GM21619 (cell line): Measurements from ENCODE around the gene ENO1.
"Not testable (repeated sequence)": the region's sequence is repeated elsewhere in the genome, so short reads cannot be mapped to it uniquely, and the experiment has no call there.

Source experiments
- ATAC-seq: cut with Tn5 transposase; IDR thresholded peaks from one replicate; pipeline ENCODE4 v1.9.1; 2021; ENCODE audit not compliant: unreplicated experiment

The ENO1 gene

DNA sequence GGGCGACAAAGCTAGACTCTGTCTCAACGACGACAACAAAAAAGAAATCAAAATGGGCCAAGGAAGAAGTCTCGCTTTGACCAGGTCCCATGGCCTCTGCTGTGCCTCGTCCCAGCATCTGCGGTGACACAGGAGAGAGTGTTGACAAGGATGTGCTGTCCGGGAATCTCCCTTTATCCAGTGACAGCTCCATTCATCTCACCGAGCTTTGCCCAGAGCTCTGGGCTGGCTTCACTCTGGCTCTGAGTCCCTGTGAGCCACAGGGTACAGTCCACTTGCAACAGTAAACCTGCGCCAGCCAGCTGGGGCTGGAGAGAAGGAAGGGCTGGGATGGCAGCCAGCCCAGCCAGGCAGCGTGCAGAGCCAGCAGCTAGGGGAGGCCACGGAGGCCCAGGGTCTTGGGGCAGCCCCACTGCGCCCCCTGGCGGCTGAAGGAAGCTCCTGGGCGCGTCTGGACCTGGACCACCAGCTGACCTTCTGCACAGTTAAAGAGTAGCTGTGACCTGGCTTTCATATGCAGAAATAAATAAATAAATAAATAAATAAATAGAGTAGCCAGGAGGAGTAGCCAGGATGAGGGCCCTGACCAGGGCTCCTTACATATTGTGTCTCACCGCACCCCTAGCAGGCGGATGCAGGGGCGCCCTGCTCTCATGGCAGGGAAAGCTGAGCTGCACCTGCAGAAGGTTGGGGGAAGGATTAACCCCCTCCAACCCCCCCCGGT is 29.7 kb downstream of the ENO1 start:
- no peak for ATAC-seq

GRCh38 chr1:8847990-8848389 is 30.5 kb downstream of the ENO1 start:
- no peak for ATAC-seq

DNA sequence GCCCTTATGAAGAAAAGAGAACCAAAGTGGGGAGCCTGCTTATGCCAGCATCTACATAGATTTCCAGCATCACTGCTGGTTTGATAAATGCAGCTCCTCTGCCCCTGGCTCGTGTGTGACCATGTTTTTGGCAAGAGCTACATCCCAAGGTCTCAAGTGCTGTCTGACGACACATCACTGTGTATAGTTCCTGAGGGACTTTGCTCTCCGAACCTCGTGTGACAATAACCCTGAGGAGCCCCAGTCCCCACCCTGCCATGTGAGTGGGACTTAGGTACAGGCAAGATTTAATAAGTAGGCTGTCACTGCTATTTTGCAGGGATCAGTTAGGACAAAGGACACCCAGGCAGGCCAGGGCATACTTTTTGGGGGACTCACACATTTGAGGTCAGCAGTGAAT is 32.2 kb downstream of the ENO1 start:
- ATAC-seq = no peak

DNA sequence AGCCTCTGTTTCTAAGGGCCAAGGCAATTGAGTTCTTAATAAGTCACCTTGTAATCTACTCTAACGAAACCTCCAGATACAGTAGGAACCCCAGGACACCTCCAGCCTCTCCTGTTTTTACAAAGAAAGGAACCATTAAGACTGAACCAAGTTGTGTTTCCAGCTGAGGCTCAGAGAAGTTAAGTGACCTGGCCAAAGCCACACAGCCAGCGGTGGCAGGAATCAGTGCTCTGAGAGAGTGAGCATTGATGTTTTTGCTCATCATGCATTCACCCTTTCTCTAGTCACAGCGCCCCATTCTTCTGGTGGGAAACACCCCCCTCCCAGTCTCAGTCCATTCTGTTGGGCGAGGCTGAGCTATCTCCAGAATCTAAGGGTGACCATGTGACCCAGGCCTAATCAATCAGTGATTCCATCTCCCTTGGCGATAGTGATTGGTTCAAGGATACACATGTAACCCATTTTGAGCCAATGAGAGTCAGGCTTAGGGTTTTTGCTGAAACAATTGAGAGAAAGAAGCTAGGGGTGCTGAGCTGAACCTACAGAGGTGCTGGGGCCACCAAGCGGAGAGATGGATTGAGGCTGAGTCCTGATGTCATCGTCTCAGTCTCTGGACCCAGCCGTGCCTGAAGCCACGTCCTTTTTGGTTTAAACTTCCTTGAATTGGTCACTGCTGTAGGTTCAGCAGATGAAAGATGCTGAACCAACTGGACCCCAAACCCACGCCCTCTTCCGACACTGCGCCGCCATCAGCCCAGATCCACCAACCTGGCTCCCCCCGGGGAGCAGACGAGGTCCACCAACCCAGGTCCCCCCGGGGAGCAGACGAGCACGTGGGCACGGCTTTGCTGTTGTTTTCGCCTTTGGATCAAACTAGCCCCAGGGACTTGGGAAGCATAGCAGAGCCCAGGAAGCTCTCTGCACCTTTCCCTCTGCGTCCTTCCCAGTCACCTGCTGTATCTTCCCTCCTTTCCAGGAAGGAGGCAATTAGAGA is 33.1 kb downstream of the ENO1 start:
- no peak for ATAC-seq

DNA sequence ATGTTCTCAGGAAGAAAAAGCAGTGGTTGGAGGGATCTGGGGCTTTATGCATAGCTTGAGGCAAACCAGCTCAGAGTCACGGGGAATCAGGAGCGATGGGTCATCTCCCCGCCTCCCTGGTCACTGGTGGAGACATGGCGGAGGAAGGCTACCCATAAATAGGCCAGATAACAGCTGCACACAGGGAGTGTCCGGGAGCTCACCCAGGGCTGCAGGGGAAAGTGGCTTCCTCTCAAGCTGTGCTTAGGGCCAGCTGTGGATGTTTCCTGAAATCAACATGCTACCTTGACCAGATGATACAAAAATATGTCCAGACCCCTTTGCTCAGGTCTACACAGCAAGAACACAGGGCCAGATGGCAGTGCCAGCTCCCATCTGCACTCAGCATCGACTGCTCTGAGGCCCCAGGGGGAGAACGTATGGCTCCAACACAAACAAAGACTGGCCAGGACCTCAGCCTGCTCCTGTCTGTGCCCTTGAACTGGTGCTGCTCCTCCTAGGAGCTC is 33.9 kb downstream of the ENO1 start:
- no peak for ATAC-seq

DNA sequence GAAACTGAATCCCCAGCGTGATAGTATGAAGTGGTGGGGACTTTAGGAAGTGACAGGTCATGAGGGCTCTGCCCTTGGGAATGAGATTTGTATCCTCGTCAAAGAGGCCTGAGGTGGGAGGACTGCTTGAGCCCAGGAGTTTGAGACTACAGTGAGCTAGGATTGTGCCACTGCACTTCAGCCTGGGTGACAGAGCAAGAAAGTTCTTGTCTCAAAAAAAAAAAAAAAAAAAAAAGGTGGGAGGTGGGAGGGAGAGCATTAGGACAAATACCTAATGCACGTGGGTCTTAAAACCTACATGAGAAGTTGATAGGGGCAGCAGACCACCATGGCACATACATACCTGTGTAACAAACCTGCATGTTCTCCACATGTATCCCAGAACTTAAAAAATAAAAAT is 37.1 kb downstream of the ENO1 start:
- no peak for ATAC-seq

DNA sequence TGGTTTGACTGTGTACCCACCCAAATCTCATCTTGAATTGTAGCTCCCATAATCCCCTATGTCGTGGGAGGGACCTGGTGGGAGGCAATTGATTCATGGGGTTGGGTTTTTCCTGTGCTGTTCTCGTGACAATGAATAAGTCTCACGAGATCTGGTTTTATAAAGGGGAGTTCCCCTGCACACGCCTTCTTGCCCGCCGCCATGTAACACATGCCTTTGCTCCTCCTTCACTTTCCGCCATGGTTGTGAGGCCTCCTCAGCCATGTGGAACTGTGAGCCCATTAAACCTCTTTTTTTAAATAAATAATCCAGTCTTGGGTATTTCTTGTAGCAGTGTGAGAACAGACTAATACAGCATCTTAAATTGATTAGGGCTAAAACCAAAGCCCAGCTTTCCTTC is 38.5 kb downstream of the ENO1 start:
- no peak for ATAC-seq

DNA sequence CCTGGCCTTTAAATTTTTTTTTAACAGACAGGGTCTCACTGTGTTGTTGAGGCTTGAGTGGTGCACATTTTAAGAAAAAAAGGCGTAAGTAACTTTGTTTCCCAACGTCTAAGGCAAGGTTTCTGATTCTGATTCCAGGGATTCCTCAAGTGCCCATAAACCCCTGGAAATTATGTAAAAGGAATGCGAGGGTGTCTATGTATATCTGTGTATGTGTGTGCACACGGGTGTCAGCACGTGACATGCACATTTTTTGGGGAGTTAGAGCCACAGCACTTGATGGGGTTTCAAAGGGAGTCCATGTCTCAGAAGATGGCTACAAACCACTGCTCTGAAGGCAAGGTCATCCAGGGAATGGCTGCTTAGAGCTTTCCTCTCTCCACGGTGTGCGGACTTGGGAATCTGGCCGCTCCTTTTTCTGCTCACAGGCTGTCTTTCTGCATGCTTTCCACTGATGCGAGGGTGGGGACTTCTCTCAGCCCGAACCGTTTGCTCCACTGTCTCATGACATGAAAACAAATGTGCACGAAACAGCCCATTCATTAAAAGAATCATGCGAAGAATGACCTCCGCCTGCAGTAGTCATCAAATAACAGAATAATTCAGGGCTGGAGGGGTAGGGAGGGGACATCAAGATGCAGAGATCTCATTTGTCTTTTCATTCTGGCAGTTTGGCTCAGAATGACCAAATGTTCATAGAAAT is 42.4 kb downstream of the ENO1 start:
- no peak for ATAC-seq

GRCh38 chr1:8831340-8831739 is 47.1 kb downstream of the ENO1 start:
- no peak for ATAC-seq

DNA sequence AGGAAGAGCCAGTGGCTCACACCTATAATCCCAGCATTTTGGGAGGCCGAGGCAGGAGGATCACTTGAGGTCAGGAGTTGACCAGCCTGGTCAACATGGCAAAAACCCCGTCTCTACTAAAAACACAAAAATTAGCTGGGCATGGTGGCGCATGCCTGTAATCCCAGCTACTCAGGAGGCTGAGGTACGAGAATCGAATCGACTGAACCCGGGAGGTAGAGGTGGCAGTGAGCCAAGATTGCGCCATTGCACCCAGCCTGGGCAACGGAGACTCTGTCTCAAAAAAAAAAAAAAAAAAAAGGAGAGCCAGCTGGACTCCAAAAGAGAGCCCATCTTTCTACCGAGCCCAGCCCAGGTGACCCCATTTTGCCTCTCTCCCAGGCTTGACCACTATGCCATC is 47.8 kb downstream of the ENO1 start:
- ATAC-seq = not testable (repeated sequence)

DNA sequence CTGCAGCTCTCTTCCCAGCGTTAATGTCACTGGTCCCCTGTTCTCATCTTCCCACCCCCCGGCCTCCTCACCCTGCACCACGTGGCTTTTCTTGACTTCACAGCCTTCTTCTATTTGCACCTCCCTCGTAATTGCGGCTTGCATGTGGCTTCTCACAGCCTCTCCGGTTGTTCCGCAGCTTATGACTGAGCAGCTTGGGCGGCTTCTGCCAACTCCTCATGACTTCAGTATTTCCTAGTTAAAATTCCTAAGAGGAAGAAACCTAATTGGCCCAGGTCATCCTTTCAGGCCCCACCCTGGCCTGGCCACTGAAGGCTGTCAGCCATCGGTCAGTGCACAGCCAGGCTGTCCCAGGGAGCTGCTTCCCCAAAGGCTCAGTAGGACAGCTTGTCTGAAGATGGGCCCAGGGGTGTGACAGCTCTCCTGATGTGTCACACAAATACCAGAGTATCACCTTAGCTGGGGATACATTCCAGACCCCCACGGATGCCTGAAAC is 52.5 kb downstream of the ENO1 start:
- ATAC-seq = no peak

- ATAC-seq = no peak
These were observed 55.2 kb downstream of the ENO1 start for GRCh38 chr1:8823295-8823664.

- ATAC-seq = no peak
These were observed 55.9 kb downstream of the ENO1 start for GRCh38 chr1:8822373-8823294.

- no peak for ATAC-seq
These were observed 57.4 kb downstream of the ENO1 start for GRCh38 chr1:8821084-8821483.

GRCh38 chr1:8818789-8819188 is 59.7 kb downstream of the ENO1 start:
- ATAC-seq = not testable (repeated sequence)

DNA sequence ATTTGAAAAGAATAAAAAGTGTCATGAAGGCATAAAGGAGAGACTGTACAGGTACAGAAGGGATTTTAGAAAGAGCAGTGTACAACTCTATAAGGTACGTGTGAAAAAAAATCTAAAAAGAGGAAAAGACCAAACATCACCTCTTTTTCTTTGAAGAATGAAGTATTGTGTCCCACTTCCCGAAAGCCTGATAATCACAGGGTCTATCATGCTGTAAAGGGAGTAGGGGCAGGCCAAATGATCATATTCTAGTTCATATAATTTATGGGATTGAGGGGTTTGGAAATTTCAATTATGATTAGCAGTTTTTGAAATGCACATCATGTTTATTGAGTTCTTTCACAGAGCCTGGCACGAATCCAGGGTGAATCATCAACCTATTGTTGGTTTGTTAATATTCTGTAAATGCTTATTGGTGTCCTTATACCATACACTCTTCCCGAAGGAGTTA is 60.1 kb downstream of the ENO1 start:
- ATAC-seq = no peak

GRCh38 chr1:8817412-8818324 is 60.8 kb downstream of the ENO1 start, which contains the start of gene RERE:
Gene RERE (minus strand): TSS chr1:8817640.
- peak; percentile 88 for ATAC-seq

- ATAC-seq = peak; percentile 24
These were observed 61.6 kb downstream of the ENO1 start for GRCh38 chr1:8816831-8817411.

- no peak for ATAC-seq
These were observed 62.2 kb downstream of the ENO1 start for GRCh38 chr1:8816264-8816663.
